Upper lobe of left lung (tissue), 4 donors: ENCODE measurements around the gene POLR2J.

ENCODE experiments used
- CTCF ChIP-seq, 6 experiments: fragments of 450-650 bp in 4 of 6; fragments of 200-600 bp in 2 of 6; sonication (generic) in 2 of 6; IDR thresholded peaks; one replicate each; pipeline ENCODE4 v1.5.1; 2016 to 2019; ENCODE audit warnings: antibody characterized with exemption in 6 of 6
- EP300 ChIP-seq, 4 donors: sonication (generic); formaldehyde crosslinking; IDR thresholded peaks; one replicate each; pipeline ENCODE4 v1.5.1; 2017; ENCODE audit warnings: antibody characterized with exemption in 4 of 4, control low read depth in 2 of 4
- POLR2A ChIP-seq, 4 donors: fragments of 450-650 bp; IDR thresholded peaks; one replicate each; pipeline ENCODE4 v1.5.1; 2016 to 2017; ENCODE audit warnings: antibody characterized with exemption in 4 of 4, mild to moderate bottlenecking in 2 of 4
- POLR2AphosphoS5 ChIP-seq, 2 donors: sonication (generic); formaldehyde crosslinking; IDR thresholded peaks; one replicate each; pipeline ENCODE4 v1.5.1; 2017; ENCODE audit warnings: antibody characterized with exemption in 2 of 2

DNA sequence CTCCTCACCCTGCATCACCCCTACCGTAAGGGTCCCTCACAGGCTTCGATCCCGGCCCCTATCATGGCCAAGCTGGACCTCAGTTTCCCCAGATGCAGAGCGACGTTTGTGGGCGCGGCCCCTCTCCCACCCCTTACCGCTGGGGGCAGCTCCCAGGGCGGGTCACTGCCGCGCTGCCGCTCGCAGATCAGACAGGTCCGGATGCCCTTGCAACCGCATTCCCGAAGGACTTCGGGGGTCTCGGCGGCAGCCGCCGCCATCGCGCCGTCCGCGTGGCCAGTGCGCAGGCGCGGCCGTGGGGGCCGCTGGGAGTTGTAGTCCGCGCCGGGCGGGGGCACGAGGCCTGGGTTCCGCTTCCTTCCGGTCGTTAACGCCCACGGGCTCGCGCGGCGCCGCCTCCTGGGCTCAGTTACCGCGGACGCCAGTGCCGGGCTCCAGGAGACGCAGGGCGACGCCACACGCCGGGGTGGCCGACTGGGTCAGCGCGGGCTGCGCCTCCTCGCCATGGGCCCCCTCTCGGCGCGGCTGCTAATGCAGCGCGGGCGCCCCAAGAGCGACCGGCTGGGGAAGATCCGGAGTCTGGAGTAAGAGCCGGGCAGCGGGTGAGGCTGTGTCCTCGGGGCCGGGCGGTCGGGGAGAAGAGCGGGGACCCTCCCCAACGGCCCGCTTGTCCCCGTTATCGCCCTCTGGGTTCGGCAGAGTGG is 14.0 kb downstream of the POLR2J start, which contains the start of the genes ALKBH4 and LRWD1:
- TF ChIP-seq CTCF (IDR thresholded peaks at IDR 0.05) (peak in 4 of 6 experiments; percentile 37 to 71 (median 52)), POLR2A (IDR thresholded peaks at IDR 0.05) (peak in 2 of 4 donors; percentile 43 to 78), EP300 (IDR thresholded peaks at IDR 0.05) (no peak), POLR2AphosphoS5 (IDR thresholded peaks at IDR 0.05) (peak; percentile 82 to 89)
